Measurements from ENCODE around the gene TRAPPC2L.

Gene TRAPPC2L

DNA sequence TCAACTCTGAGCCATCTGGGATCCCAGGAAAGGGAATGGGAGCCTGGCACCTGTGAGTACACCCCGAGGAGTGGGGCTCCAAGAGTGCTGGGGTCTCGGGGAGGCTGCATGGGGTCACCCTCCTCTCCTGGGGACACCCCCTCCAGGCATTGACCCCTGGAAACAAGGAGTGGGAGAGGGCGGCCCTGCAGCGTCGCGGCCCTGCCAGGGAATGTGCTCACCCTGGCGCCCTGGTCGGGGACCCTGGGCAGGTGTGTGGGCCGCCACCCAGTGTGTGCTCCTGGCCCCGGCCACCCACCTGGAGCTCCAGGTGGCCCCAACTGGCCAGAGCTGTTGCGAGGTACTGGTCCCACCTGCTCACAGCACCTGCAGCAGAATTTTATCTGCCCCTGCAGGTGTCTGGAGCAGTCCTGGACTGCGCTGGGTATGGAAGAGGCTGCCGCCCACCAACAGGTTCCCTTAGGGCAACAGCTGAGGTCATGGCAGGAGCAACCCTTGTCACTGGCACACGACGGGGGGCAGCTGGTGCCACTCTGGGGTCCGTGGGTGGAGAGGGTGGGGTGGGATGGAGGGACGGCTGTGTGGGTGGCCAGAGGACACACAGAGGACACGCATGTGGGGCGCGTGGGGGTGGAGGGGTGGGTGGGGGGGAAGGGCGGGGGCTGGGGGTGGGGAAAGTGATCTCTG, 14.9 kb downstream of the TRAPPC2L start:
- DNase-seq (ENCODE audit: extremely low spot score, insufficient read length, low read depth), result no peak
- no peak for FAIRE-seq

DNA sequence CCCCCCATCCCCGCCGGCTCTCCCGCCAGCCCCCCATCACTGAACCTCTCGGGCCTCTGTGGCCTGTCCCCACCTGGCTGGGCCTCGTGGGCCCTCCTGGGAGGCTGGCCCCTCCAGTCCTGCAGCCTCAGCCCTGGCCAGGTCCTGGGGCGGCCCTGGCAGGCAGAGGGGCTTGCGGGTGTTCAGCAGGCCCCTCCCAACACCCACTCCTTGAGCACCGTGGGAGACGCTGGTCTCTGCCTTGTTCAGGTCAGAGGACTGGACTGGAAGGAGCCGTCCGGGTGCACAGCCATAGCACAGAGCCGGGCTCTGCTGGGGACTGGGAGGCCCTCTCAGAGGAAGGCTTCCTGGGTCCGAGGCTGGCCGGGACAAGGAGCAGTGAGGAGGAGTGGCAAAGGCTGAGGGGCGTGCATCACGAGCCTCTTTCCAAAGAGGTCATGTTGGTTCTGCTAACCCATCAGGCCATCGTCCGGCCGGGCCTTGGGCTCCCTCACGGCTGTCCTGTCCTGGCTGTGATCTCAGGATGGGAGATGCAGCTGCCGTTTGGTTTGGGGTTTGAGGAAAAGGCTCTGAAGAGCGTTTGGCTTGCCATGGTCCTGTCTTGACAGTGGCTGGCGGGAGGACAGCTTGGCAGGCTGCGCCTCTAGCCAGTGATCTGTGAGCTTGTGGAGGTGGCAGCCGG, 15.9 kb downstream of the TRAPPC2L start:
- DNase-seq (ENCODE audit: extremely low spot score, insufficient read length, low read depth) (no peak), FAIRE-seq (no peak)

DNA sequence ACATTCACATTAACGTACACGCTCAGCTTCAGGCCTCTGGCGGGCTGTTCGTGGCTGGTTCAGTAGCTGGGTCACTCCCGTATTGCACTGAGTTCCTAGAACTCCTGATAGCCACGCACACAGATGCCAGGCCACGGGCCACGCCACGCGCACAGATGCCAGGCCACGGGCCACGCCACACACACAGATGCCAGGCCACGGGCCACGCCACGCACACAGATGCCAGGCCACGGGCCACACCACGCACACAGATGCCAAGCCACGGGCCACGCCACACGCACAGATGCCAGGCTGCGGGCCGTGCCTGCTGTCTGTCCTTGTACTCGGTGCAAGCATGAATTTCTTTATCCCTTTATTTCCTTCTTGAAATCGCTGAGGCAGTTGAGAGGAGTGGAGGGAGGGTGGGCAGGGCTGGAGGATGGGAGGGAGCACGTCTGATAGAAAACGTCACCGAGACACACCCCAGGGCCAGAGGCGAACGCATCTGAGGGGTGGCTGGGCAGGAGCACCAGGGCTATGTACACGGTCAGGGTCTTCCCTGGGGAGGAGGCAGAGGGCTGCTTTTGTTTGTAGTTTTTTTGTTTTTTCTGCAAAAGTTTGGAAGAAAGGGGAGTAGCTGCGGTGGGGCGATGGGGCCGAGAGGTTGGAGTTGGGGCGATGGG, 18.1 kb downstream of the TRAPPC2L start:
- DNase-seq (ENCODE audit: extremely low spot score, insufficient read length, low read depth) (no peak), FAIRE-seq (no peak)

DNA sequence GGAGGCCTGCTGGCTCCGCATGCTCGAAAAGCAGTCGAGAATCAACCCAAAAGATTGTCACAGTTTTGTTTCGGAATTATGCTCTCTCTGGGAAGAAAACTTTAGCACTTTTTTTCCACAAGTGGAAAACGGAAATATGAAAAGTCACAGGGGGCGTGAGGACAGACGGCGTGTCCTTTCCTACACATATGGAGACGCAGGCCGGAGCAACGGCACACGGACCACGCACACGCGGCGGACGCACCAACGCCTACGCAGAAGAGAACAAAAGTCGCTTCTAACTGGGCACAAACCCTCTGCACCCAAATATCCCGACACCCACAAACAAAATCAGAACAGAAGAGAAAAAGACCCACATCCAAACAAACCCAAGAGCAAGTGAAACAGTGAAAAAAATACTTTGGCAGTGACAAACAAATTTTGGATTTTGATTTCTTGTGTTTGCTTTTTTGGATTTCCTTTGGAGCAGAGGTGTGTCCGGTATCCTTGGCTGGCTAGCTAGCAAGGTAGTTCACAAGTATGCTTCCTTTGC, 18.8 kb downstream of the TRAPPC2L start:
- no peak for FAIRE-seq
- DNase-seq (ENCODE audit: extremely low spot score, insufficient read length, low read depth), result no peak

DNA sequence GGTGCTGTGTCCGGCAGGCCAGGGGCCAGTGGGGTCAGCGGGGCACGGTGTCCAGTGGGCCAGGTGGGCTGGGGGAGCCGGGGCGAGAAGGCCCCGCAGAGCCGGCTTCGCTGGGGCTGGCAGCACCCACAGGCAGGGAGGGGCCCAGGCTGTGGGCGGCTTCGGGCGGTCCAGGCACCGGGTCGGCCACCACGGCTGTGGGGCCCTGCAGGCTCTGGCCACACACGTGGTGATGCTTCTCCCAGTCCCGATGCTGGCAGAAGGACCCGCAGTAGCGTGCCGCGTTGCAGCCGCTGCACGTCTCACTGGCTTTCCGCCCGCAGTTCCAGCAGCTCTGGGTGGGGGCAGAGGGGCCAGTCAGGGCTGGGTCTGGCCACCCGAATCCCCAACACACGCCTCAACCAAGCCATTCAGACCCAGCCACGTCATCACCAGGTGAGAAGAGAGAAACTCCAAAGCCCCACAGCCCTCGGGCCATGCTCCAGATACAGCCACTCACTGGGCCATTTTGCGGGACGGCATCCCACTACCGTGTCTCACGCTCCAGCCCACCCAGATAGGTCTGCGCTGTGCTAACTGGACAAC, 20.1 kb downstream of the TRAPPC2L start:
- DNase-seq (ENCODE audit: extremely low spot score, insufficient read length, low read depth) (no peak), FAIRE-seq (no peak)

DNA sequence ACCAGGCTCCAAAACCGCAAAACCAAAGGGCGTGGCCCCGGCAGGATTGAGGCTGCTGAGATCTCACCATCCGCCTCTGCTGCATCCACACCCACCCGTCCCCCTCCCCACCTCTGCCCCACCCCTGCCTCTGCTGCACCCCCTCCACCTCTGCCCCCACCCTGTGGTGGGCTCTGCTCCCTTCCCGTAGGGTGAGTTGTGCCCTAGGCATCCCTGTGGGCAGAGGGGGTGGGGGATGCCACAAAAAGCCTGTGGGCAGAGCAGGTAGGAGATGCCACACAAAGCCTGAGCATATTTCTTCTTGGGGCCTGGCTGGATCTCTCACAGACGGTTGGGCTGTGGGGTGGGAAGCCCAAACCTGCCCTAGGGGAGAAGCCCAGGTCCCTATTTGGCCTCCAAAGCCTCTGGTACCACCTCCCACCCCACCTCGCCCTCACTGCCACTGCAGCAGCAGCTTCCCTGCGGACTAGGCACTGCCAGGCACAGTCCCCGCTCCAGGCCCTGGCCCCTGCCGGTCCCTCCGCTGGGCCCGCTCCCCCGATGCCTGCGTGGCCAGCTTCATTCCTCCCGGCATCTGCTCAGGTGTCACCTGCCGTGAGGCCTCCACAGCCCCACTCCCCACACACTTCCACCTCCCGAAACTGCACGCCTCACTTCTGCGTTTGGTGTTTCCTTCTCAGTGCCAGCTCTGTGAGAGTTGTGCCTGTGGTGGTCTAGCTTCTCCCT, 20.8 kb downstream of the TRAPPC2L start:
- DNase-seq (ENCODE audit: extremely low spot score, insufficient read length, low read depth) (no peak), FAIRE-seq (no peak)

DNA sequence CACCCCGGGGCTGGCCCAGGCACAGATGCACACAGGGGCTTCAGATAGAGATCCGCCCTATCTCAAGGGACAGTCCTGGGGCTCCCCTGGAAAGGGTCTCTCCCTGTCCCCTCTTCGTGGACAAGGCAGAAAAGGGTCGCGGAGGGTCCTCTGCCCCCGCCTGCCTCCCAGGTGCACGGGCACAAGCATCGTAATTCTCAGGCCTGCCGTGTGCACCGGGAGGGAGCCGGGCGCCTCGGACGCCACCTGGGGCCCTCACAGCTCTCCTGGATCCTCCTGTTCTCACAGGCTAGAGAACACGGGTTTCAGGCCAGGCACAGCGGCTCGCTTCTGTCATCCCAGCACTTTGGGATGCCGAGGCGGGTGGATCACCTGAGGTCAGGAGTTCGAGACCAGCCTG, 21.4 kb downstream of the TRAPPC2L start:
- FAIRE-seq (no peak), DNase-seq (ENCODE audit: extremely low spot score, insufficient read length, low read depth) (no peak)

DNA sequence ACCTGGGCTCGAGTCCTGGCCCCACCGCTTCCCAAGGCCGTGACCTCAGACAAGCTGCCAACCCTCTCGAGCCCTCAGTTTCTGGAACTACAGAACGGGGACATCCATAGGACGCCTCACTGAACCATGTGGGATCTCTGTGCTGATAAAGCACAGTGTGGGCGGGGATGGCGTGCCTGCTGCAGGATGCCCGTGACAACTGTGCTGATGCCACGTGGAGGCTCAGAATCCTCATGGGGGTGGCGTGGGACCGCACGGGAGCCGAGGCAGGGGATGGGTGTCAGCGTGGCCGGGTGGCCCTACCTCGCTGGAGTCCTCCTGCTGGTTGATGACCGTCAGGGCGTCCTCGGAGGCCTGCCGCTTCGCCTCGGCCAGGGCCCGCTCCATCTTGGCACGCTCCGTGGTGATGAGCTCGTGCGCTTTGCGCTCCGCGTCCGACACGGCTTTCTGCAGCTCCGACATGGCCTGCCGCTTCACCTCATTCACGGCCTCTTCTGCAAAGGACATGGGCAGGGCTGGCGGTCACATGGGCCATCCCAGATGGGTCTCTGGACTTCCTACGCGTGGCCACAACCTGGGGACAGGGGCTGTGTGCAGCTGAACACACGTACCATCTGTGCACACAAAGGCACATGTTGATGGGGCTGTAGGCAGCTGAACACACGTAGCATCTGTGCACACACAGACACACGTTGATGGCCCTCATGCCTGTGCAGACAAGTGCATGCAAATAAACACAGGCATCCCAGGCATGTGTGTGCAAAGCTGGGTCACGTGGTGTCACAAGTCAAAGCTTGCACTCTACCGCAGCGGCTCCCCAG, 22.2 kb downstream of the TRAPPC2L start:
- no peak for DNase-seq (ENCODE audit: extremely low spot score, insufficient read length, low read depth)

DNA sequence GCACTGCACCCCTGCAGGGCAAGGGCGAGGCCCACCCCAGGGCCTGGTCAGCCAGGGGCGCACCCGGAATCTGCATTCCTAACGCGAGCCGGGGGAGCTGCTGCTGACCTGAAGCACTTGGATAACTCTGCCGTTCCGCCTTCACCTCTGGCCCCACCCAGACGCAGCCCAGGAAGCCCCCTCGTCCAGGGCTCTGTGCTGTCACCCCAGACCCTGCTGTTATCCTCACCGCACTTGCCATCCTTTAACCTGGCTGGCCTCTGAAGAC, 22.8 kb downstream of the TRAPPC2L start:
- DNase-seq (ENCODE audit: extremely low spot score, insufficient read length, low read depth) (no peak), FAIRE-seq (no peak)

More for the DNA sequence above, 22.2 kb downstream of the TRAPPC2L start:
- no peak for FAIRE-seq

DNA sequence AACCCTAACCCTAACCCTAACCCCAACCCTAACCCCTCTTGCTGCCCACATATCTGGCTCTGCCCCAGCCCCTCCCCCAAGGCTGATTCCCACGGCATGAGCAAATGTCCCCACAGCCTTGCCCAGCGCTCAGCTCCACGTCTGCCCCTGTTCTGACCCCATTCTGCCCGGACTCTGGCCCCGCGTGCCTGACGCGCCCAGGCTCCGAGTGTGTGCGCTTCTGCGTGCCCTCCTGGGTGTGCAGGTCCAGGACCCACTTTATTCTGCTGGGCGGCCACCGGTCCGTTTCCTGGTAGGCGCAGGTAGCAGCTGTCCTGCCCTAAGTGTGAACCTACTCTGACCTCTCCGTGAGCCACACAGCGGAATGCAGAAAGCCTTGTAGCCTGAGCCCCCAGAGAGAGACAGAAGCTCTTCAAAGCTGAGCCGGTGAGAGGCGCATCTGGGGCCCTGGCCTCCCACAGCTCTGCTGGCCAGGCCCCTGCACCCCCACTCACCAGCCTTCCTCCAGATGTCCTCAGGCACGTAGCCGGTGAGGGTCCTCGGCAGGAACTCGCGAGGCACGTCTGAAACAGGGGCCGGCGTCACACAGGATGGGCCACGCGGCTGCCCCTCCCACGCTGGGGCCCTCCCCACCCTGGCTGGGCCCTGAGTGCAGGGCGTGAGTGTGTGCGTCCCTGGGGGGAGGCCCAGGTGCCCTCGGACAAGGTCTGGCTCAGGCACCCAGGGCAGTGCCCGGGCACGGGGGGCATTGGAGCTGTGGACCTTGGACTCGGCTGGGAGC, 23.5 kb downstream of the TRAPPC2L start:
- FAIRE-seq, result no peak

DNA sequence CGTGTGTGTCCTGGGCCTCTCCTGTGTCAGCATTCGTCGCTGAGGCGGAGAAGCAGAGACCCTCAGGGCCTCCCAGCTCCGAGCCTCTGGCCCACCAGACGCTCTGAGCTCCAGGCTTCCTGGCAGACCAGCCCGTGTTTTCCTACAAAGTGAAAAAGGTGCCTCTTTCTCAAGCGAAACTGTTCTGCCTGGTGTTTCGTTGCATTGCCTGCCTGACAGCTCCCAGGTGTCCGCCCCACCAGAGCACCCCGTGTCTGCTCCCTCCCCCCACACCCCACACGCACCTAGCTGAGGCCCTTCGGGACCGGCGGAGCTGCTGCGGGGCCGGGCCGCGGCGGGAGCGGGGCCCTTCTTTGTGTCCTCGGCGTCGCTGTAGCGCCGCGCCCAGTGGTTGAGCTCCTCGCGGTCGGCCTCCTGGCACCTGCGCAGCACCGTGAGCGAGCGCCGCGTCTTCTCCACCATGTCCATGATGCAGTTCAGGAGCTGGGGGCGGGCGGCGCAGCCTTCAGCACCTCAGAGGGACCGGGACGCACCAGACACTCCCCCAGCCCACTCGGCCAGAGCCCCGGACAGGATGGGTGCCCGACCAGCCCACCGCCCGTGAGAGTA, 24.2 kb downstream of the TRAPPC2L start:
- DNase-seq (ENCODE audit: extremely low spot score, insufficient read length, low read depth), result no peak
- FAIRE-seq, result no peak

More for the DNA sequence above, 23.5 kb downstream of the TRAPPC2L start:
- DNase-seq (ENCODE audit: extremely low spot score, insufficient read length, low read depth), result no peak

DNA sequence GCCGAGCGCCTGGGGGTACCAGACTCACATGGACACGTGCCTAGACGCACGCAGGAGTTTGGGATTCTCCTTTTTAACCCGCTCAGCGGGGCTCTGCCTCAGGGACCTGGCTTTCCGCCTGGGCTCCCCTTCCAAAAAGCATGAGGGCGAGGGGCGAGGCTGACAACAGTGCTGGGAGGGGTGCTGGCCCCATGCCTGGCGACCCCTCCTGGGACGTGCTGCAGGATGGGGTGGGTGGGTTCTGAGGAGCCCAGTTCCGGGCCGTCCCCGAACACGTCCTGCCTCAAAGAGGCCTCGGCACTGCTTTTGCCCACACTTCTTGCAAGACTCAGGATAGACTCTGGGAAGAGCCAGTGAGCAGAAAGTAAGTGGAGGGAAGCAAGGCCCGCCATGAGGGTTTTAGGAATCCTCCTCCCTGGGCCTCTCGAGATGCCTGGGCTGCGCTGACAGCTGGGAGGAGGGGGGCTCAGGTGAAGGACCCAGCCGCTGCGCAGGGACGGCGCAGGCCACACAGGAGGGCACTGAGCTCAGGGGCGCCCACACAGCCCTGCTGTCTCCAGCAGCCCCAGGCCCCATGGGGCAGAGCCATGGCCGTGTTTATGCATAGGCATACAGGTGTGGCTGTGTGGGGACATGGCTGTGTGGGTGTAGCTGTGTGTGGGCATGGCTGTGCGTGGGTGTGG, 24.9 kb downstream of the TRAPPC2L start:
- FAIRE-seq (no peak), DNase-seq (ENCODE audit: extremely low spot score, insufficient read length, low read depth) (no peak)

DNA sequence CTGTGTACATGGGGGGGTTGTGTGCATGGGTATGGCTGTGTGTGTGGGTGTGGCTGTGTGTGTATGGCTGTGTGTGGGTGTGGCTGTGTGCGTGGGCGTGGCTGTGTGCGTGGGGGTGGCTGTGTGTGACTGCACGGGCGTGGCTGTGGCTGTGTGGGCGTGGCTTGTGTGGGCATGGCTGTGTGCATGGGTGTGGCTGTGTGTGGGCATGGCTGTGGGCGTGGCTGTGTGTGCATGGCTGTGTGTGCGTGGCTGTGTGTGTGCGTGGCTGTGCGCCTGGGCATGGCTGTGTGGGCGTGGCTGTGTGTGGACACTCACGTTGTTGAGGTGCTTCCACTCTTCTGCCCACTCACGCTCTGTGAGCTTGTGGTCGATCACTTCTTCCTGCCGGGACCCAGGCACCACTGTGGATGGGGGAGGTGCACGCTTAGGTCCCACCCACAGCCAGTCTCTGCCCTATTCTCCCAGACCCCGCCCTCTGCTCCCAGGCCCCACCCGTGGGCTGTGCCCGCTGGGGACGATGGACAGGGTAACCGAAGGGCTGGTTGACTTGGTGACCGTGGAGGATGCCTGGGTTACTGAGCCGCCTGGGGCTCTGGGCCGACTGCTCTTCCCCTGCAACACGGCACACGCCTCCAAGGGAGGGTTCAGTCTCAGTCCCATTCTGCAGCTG, 25.6 kb downstream of the TRAPPC2L start:
- no peak for FAIRE-seq
- DNase-seq (ENCODE audit: extremely low spot score, insufficient read length, low read depth), result no peak

DNA sequence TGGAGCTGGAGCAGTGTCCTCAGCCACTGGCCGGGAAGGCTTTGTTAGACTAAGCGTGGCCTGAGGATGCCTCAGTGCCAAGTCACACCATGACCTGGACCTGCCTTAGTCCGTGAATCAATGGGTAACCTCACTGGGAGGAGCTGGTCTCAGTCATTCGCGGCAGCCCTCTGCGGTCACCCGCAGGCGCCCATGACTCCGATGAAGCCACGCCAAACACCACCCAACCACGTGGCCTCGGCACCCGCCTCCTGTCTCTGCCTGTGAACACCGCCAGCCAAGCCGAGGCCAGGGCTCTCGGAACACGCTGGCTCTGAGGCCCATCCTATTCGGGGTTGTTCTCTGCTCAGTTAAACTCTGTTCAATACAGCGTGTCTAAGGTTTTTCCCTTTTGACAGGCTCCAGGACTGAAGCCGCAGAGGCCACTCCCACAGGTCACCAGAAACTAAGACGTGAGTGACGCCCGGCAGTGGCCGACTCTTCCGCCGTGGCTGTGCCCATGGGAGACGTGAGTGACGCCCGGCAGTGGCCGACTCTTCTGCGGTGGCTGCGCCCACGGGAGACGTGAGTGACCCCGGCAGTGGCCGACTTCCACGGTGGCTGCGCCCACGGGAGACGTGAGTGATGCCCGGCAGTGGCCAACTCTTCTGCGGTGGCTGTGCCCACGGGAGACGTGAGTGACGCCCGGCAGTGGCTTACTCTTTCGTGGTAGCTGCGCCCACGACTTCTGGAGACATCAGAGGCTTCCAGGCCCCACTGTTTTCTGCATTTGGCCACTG, 26.4 kb downstream of the TRAPPC2L start:
- DNase-seq (ENCODE audit: extremely low spot score, insufficient read length, low read depth), result no peak
- no peak for FAIRE-seq

DNA sequence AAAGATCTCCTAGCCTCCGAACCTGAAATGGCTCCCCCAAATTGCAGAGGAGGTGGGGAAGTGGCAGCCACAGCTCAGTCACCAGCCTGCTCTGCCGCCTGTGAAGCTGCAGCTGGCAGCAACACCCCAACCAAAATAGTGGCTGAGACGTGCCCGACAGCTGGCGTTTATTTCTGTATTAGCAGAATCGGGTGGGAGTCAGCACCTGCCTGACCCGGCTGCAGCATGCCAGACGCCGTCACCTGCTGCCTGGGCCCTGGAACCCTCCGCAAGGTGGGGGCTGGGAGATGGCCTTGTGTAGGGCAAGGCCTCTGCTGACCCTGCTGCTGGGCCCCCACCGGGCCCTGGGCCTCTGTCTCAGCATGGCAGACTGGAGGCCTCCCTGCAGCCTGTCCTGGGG, 27.0 kb downstream of the TRAPPC2L start:
- no peak for FAIRE-seq
- no peak for DNase-seq (ENCODE audit: extremely low spot score, insufficient read length, low read depth)

DNA sequence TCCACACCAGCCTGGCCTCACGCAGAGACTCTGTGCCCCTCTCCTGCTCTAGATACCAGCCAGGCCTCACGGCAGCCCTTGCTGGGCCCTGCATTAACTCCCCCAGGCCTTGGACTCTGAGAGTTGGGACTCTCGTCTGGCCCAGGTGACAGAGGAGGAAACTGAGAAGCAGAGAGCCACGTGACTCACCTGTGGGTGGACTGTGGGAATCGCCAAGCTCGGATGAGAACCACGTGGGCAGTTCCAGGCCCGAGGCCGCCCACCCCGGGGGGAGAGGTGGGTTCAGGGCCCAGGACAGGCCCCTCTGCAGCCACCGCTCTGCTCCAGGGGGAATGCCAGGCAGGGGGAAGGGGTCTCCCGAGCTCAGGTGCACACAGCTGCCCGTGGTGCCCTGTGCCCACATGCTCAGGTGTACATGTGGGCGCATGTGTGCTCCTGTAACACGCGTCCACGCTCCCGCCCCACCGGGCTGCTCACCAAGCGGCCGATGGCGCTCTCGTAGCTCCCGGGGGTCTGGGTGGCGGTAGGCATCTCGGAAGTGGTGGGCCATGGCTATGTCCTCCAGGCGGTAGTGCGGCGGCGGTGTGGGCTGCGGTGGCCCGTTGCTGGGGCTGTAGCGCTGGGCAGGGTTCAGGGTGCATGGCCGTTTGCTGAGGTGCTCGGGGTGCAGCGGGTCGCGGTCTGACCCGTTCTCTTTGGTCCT, 27.8 kb downstream of the TRAPPC2L start:
- FAIRE-seq (no peak), DNase-seq (ENCODE audit: extremely low spot score, insufficient read length, low read depth) (no peak)

Data from GM18507 (cell line).